Endothelial cell (in vitro differentiated cells): Measurements from ENCODE around the gene SPINT2. TPM values are rescaled to one million over a fixed set of nuclear protein-coding genes. Genes with fewer than 3 reads are reported as not detected.
A peak's percentile ranks its signal among the peaks of the same experiment; 100 is the strongest.
"Not testable (repeated sequence)": the region's sequence is repeated elsewhere in the genome, so short reads cannot be mapped to it uniquely, and the experiment has no call there.

Source experiments
- DNase-seq: peaks from one replicate; pipeline ENCODE4 v3.0.0; 2021; ENCODE audit warnings: low spot score
- H3K27ac Mint-ChIP-seq: one replicate; pipeline ENCODE4 v1.8.0; 2021; ENCODE audit warnings: mixed read lengths, inconsistent platforms; ENCODE audit not compliant: unreplicated experiment
- H3K27me3 Mint-ChIP-seq: one replicate; pipeline ENCODE4 v1.8.0; 2021; ENCODE audit warnings: mild to moderate bottlenecking, moderate library complexity, mixed read lengths, inconsistent platforms; ENCODE audit not compliant: unreplicated experiment
- H3K36me3 Mint-ChIP-seq: one replicate; pipeline ENCODE4 v1.8.0; 2021; ENCODE audit warnings: mild to moderate bottlenecking, low read depth, mixed read lengths, inconsistent platforms; ENCODE audit not compliant: unreplicated experiment
- H3K4me1 Mint-ChIP-seq: one replicate; pipeline ENCODE4 v1.8.0; 2021; ENCODE audit warnings: mild to moderate bottlenecking, mixed read lengths, inconsistent platforms; ENCODE audit not compliant: unreplicated experiment
- H3K4me3 Mint-ChIP-seq: one replicate; pipeline ENCODE4 v1.8.0; 2021; ENCODE audit warnings: mild to moderate bottlenecking, mixed read lengths, inconsistent platforms; ENCODE audit not compliant: unreplicated experiment
- H3K9me3 Mint-ChIP-seq: one replicate; pipeline ENCODE4 v1.8.0; 2021; ENCODE audit warnings: mixed read lengths, inconsistent platforms; ENCODE audit not compliant: unreplicated experiment
- CTCF ChIP-seq: fragments of 200-600 bp; sonication (generic); IDR thresholded peaks from one replicate; pipeline ENCODE4 v1.5.0; 2021; ENCODE audit warnings: antibody characterized with exemption; ENCODE audit not compliant: unreplicated experiment
- total RNA-seq: library from RNA; stranded (reverse); fragmentation: NEBNext Ultra II Directional; extraction: Animal tissue kit (Norgen Biotek cat#: 25700); gene quantifications from one replicate; pipeline ENCODE4 v1.2.1, GENCODE V29; 2021; ENCODE audit not compliant: unreplicated experiment

The SPINT2 gene
- total RNA-seq, 1 donor from 2014 or later = 93.4 TPM

- Mint-ChIP-seq H3K27me3 (peaks cover 23% of the 10 kb centered on the region), H3K36me3 (no peaks in the 10 kb centered on the region), H3K4me1 (peaks cover 6% of the 10 kb centered on the region), H3K27ac (no peak overlapping the region), H3K4me3 (no peak overlapping the region), H3K9me3 (no peaks in the 10 kb centered on the region)
- no peak for TF ChIP-seq CTCF
- no peak for DNase-seq
These were observed 11.3 kb upstream of the SPINT2 start for GRCh38 chr19:38252941-38253691.

- H3K4me3 Mint-ChIP-seq = no peak overlapping the region
- TF ChIP-seq CTCF = no peak
- no peaks in the 10 kb centered on the region for H3K36me3 Mint-ChIP-seq
These were observed 10.6 kb upstream of the SPINT2 start for GRCh38 chr19:38253788-38254187.

GRCh38 chr19:38255383-38256014 is 8.9 kb upstream of the SPINT2 start:
- no peak overlapping the region for H3K4me3 Mint-ChIP-seq
- no peak for TF ChIP-seq CTCF
- no peaks in the 10 kb centered on the region for H3K9me3 Mint-ChIP-seq
- H3K4me1 Mint-ChIP-seq = peaks cover 6% of the 10 kb centered on the region
- no peak for DNase-seq
- no peaks in the 10 kb centered on the region for H3K36me3 Mint-ChIP-seq
- peaks cover 23% of the 10 kb centered on the region for H3K27me3 Mint-ChIP-seq
- H3K27ac Mint-ChIP-seq = no peak overlapping the region

More at GRCh38 chr19:38253788-38254187, 10.6 kb upstream of the SPINT2 start:
- no peaks in the 10 kb centered on the region for H3K9me3 Mint-ChIP-seq
- H3K27me3 Mint-ChIP-seq = peaks cover 23% of the 10 kb centered on the region
- no peak for DNase-seq
- H3K4me1 Mint-ChIP-seq = peaks cover 6% of the 10 kb centered on the region
- H3K27ac Mint-ChIP-seq = no peak overlapping the region

GRCh38 chr19:38261942-38262341 is 2.4 kb upstream of the SPINT2 start:
- not testable (repeated sequence) for H3K27ac Mint-ChIP-seq, H3K4me3 Mint-ChIP-seq, DNase-seq, H3K9me3 Mint-ChIP-seq, H3K36me3 Mint-ChIP-seq
- Mint-ChIP-seq H3K27me3 (peaks cover 17% of the 10 kb centered on the region), H3K4me1 (peaks cover 18% of the 10 kb centered on the region)

- TF ChIP-seq CTCF = no peak
- peak overlapping the region; percentile 11 for H3K27ac Mint-ChIP-seq
- H3K36me3 Mint-ChIP-seq = peaks cover 3% of the 10 kb centered on the region
- H3K4me3 Mint-ChIP-seq = peak overlapping the region; percentile 51
- H3K9me3 Mint-ChIP-seq = no peaks in the 10 kb centered on the region
- H3K4me1 Mint-ChIP-seq = peaks cover 24% of the 10 kb centered on the region
- peaks cover 13% of the 10 kb centered on the region for H3K27me3 Mint-ChIP-seq
- DNase-seq = no peak
These were observed 1.6 kb upstream of the SPINT2 start for GRCh38 chr19:38262585-38263268.
